SH-SY5Y (cell line): ENCODE measurements around the gene PHACTR1.

Source experiments
- GATA2 ChIP-seq: IDR thresholded peaks from 2 replicates; pipeline ENCODE4 v1.6.1; 2011; ENCODE audit warnings: mild to moderate bottlenecking, low read depth, low read length
- GATA3 ChIP-seq: IDR thresholded peaks from 2 replicates; pipeline ENCODE4 v1.6.1; 2011; ENCODE audit warnings: low read depth, mild to moderate bottlenecking, low read length, moderate library complexity

DNA sequence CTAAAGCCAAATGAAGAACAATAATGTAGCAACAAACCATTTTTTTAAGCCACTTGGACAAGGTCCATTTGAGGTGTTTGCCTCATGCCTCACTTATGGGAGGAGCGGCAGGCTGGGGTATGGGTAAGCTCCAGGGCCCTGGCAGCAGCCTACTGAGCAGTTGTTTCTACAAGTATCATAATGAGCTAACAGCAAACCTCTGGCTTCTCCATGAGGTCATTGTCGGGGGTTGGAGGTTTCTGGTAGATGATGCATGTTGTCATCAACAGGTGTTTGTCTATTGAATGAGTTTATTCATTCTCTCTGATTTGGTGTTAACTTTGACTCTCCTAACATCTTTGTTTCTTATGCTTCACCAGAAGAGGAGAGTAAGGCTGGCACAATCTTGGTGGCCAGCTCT is 461.1 kb downstream of the PHACTR1 start:
- no peak for TF ChIP-seq GATA3
- TF ChIP-seq GATA2 = no peak
